HG03045 (cell line): ENCODE results near the gene ACOX3.
"Not testable (repeated sequence)": the region's sequence is repeated elsewhere in the genome, so short reads cannot be mapped to it uniquely, and the experiment has no call there.

Source experiments
- ATAC-seq: cut with Tn5 transposase; IDR thresholded peaks from one replicate; pipeline ENCODE4 v1.9.1; 2021; ENCODE audit warnings: mild to moderate bottlenecking, moderate library complexity; ENCODE audit not compliant: unreplicated experiment

ACOX3 gene

DNA sequence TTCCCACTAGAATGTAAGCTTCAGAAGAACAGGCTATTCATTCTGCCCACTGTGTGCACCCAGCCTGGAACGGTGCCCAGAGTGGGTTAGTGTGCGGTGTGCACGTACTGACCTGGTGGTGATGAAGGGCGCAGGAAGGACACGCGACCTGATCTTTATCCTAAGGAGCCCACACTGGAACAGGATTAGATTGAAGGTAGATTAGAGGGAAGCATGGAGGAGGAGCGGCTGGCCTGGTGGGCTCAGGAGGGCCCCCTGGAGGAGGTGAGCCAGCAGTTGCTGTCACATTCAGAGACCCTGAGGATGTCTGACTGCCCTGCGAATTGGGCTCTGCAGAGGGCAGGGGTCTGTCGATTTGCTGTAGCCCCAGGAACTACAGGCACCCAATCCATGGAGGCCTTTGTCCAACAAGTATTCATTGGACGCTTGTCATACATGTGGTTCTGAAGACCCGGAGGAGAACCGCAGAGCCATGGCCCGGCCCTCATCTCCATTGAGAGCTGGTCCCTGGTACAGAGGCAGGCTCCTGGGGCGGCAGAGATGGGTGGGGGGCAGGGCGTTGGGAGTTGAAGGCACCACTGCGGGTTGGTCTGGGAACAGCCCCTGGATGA, 97.8 kb downstream of the ACOX3 start:
- ATAC-seq, result no peak

DNA sequence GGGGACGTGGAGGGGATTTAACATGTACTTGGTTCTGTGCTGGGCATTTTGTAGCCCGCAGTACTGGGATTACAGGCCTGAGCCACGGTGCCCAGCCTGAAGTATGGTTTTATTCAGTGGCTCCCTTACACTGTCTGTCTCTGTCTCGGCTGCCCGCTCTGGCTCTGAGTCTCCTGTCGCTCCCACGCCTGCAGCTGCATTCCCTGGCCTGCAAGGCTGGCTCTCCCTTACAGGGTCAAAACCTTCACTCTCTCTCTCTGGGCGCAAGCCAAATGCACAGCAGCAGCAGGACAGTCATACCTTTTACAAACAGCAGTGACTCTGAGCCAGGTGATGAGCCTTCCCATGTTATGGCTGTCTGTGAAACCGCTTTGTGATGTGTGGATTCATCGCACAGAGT, 98.8 kb downstream of the ACOX3 start:
- no peak for ATAC-seq

DNA sequence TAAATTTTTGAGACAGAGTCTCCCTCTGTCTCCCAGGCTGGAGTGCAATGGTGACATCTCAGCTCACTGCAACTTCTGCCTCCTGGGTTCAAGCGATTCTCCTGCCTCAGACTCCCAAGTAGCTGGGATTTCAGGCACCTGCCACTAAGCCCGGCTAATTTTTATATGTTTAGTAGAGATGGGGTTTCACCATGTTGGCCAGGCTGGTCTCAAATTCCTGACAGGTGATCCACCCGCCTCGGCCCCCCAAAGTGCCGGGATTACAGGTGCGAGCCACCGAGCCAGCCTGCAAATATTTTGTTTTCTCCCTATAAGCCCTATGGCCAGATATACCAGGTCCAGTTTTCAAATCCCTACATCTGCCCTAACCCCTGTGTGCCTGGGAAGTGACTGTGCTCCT, 99.2 kb downstream of the ACOX3 start:
- ATAC-seq, result not testable (repeated sequence)

DNA sequence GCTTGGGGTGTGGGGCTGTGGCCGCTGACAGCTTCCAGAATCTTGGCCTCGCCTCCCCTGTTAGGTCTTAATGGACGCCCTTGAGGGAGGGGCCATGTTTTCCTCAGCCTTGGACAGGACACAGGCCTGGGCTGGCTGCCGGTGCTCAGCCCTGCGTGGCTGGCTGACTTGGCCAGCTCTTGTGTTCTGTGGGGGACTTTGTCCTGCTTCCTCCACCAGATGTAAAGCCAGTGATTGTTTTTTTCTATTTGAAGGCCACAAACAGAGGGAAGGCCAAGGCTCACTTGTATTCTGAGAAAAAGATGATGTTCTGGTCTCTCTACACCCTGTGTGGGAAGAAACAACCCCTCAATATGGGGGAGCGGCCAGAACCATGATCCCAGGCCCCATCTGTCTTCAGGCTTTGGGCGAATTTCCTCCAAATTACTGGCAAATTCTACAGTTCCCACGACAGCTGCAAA, 99.7 kb downstream of the ACOX3 start:
- ATAC-seq, result no peak

DNA sequence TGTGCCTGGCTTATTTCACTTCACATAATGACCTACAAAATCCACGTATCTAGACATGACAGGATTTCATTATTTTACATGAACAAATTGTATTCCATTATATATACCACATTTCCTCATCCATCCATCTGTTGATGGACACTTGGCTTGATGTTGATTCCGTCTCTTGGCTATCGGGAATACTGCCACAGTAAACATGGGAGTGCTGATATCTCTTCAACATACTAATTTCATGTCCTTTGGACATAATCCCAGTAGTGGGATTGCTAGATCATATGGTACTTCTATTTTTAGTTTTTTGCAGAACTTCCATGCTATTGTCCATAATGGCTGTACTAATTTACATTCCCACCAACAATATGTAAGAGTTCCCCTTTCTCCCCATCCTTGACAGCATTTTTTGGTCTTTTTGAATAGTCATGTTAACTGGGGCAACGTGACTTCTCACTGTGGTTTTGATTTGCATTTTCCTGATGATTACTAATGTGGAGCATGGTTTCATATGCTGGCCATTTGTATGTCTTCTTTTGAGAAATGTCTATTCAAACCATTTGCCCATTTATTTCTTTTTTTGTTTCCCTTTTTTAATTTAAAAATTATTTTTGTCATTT, 102.1 kb downstream of the ACOX3 start:
- no peak for ATAC-seq

DNA sequence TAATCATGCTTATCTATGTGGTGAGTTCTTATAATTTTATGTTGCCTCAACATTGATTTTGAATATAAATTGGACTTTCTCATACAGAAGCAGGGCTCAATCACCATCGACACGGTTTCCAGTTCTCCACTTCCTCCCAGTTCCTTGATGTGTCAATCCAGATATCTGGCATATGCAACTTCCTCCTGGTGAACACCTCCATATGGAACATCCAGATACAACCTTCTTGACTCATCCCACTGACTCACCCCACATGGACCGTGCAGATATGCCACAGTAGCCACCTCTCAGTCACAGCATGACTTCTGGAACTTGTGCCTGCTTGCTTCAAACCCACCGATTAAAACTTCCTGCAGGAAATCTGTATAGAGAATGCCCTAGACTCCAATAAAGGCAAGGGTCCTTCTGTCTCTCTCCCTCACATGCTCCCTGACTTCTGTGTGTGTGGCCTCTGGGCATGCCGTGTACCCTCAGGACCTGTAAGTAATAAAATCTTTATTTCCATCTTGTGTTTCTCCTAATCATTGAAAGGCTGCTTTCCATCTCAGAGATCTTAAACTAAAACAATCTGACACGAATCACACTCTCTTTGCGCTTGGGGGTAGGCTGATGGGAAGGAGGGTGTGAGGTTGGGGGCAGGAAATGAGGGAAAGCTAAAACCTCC, 104.0 kb downstream of the ACOX3 start:
- no peak for ATAC-seq

DNA sequence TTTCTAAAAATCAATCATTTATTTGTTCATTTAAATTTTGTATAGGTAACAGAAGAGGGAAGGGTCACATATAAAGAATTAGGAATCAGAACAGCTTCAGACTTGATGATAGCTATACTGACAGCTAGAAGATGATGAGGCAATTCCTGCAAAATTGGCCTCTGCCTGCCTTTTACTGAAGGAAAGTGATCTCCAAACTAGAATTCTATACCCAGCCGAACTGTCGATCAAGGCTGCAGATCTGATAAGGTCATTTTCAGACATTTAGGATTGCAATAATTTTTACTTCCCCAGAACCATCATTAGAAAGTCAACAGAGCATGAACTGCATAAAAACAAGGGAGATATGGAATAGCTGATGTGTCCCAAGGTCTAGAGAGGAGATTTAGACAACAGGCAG, 104.7 kb downstream of the ACOX3 start:
- no peak for ATAC-seq

DNA sequence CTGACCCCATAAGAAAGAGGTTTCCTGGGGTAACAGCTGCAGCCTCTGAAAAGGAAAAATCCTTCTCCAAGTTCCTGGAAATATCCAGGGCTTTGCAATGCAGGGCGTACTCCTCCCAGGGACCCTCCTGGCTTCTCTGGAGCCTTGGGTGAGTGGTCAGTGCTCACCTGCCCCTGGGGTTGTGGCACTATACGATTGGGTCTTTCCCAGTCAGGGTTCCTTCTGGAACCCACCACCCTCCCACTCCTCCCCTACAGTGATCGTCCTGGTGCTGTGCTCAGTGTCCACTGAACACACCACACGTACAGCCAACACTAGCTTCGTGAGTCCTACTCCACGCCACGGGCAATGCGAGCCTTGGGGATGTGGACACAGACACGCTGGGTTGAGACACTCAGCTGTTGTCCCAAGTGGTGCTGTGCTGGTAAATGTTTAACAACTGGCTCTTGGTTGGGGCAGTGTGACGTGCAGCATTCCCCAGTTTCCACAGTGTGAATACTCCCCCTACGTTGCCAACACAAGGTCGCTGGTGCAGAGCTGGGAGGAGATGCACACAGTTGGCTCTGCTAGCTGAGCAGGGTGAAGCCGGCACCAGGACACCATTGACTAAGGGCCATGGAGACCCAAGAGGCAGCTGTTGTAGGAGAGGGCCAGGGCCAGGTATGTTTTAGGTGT, 105.6 kb downstream of the ACOX3 start:
- ATAC-seq, result no peak

DNA sequence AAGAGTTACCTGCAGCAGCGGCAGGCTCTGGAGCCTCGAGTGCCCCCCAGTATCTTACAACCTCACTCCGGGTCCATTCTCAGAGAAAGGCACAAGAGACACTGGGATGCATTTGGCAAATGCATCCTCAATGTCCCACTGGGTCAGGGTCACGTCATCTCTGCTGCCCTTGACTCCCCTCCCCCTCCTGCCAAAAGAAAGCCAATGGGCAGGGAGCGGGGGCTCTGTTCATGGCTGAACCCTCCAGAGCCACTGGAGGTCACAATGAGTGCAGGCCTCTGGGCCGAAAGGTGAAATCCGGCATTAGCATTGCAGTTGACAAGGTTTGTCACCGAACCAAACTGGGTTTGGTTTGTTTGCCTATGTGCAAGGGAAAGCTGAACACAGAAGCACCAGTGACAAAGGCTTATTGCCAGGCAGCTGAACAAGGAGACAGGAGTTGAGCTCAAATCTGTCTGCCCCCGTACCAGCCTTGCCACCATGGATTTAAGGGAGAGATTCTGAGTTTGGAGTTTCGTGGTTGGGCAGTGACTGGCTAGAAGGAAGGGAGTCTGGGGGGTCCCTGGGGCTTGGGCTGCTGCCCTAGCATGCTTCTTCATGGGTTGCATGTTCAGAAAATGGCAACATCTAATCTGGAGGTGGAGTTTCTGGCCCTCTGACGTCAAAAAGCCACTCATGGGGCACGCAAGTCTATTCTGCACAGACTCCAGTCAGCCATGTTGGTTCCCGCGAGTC, 106.6 kb downstream of the ACOX3 start:
- no peak for ATAC-seq

DNA sequence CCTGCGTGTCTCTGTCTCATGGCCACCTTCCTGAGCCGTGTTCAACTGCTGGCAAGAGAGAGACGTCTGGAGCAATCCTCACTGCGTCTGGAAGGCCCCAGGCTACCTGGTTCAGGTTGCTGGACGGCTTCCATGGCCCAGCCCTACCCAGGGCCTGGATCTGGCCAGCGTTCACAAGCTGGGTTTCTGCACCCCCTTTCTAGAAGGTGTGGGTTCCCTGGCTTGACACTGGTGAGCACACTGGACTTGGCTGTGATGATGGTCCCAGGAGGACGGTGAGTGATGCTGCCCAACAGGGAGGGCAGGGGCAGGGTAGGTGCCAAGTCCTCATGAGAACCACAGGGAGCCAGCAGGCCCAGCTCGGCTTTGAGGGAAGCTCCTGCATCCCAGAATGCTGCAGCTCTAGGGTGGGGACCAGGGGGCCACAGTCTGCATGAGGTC, 107.6 kb downstream of the ACOX3 start:
- no peak for ATAC-seq

DNA sequence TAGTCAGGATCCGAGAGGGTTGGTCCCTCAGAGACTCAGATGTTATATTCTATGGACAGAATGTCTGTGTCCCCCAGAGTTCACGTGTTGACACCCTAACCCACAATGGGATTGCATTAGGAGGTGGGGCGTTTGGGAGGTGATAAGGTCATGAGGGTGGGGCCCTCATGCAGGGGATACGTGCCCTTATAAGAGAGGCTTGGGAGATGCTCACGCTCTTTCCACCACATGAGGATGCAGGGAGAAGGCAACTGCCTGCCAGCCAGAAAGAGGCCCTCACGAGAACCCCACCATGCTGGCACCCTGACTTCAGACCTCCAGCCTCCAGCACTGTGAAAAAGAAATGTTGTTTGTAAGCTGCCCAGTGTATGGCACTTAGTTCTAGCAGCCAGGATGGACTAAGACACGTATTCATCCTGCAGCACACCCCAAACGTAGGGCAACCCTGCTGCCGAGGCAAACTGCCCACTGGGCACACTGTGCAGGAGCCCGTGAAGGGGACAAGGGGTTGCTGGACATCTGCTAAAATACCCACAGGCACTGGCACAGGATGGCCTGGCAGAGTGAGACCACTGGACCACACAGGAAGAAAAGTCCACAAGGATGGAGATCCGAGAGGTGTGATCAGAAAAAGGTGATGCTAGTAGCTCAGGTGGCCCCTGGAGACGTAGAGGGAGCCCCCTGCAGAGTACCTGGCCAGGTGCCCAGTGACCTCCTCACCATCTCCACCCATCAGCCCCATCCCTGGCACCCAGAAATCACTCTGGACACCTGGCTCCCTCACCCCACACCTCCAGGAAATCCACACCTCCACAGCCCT, 108.3 kb downstream of the ACOX3 start:
- no peak for ATAC-seq

DNA sequence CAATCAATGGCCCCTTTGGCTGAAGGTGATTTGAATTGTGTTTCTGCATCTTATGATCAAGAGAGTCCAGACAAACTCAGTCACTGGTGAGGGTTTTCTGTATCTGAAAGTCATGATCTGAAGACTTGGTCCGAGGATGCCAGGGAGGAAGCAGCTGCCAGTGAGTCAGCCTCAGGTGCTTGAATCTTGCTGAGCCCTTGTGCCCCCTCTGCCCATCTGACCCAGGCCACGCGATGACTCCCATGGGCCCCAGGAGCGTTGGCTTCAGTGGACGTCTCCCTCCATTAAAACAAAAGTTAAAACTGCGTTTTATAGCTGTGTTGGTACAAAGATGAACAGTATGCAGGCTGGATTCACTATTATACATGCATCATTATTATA, 109.0 kb downstream of the ACOX3 start:
- ATAC-seq, result no peak

DNA sequence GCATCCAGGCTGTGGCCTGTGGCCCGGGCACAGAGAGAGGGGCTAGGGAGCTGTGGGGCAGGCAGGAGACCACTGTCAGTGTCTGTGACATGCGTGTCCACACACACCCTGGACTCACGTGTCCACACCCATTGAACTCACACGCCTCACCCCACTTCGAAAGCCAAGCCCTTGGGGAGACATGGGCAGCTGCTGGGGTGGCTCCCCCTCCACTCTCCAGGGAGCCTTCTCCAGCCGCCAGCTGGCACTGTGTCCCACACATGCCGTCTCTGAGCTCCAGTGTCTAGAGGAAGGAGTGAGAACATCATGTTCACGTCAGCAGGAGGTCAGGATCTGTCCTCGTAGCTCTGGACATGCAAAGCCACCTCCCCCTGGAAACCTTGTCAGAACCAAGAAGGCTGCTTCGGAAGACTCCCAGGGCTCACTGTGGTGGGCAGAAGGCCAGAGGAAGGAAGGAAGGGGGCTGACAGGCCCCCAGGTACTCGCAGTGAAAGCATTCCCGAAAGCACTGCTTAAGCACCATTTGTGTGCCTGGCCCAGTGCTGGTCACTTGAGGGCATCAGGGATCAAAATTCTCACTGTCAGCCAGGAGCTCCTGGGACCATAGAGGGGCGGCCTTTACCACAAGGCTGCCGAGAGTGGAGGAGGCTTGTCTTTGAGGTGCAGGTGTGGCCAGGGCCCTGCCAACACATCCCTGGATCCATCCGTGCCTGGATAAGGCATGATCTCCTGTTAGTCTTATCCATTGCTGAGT, 109.5 kb downstream of the ACOX3 start:
- ATAC-seq, result no peak

DNA sequence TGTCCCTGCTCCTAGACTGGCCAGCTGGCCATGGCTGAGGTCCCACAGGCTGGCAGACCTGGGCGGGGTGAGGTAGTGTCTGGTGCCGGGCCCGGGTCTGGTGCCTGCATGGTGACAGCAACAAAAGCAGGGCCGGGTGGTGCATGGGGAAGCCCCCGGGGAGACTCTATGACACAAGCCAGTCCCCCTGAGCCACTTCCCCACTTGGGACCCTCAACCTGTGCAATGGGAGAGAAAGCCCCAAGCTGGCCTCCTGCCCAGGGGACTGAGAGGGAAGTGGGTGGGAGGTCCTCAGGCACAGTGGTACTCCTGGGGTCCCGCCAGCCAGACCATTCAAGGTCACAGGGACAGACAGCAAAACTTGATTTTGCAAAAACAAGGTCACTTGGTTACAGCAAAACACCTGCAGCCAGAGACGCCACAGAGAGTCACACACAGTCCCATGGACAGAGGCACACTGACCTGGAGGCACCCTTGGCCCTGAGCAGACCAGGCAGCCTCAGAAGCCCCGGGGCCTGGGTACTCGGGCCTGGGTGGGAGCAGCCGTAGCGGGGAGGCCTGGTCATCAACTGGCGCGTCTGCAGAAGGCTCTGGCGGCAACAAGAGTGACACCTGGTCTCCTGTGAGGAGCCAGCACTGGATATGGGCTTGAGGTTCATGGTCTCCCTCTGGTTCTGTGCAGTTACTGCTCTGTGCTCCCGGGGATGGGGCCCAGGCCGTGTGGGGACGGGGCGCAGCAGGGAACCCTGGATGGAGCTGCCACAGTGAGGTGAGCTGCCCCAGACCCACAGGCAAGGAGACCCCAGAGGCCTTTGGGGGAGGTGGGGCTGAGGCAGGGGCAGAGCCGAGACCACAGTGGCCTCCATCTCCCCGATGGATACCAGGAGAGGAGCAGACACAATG, 110.4 kb downstream of the ACOX3 start:
- ATAC-seq, result no peak

DNA sequence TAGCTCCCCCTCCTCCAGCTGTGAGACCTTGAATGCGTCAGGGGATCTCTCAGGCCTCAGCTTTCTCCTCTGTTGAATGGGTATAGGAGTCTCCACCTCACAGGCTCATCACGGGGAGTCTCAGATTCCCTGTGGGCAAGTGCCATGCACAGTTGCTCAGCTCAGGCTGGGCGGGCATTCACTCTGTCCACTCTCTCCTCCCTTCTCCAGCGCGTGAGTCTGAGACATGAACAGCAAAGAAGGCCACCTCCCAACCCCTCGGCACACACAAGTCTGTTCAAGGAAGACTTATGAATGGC, 111.0 kb downstream of the ACOX3 start:
- no peak for ATAC-seq

DNA sequence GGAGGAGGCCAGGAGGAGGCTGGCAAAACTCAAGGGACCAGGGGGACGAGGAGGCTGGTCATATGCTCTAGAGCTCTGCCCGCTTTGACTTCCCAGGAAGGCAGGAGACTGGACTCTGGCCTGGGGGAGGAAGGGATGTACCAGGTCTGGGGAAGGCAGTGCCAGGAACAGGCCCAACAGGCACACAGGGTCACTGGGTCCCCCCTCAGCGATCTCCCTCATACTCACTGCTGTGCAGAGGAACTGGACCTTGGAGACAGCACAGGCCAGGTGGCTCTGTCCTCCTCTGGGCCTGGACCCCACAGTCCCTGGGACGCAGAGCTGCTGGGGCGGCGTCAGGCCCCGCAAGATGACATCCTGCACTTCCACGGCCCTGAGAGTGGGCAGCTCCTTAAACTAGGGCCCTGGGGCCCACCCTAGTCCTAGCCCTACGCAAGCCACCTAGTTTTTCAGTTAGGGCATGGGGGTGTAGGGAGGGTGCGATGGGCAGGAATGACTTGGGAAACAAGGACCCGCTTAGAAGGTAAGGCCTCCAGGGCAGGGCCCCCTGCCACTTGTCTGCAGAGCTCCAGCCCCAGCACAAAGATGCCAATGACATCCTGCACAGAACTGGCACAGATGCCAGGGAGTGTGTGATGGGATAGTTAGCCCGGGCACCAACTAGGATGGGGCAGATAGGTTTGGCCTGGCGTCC, 111.5 kb downstream of the ACOX3 start:
- ATAC-seq, result no peak

DNA sequence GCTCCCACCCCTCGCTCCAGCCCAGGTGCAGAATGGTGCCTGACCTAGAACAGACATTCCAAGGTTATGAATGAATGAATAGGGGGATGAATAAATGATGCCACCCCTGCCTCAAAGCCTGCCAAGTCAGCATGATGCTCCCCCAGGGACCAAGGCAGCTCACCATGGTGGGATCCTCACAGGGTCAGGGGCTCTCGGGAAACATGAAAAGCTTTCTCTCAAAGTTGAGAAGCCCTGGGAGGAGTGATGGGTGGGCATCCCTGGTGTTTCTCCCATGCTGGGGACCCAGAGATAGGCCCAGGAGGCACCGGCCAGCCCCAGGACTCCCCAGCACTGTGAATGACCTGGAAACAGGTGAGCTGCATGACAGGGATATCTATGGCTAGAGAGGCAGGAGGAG, 112.1 kb downstream of the ACOX3 start:
- ATAC-seq, result no peak

DNA sequence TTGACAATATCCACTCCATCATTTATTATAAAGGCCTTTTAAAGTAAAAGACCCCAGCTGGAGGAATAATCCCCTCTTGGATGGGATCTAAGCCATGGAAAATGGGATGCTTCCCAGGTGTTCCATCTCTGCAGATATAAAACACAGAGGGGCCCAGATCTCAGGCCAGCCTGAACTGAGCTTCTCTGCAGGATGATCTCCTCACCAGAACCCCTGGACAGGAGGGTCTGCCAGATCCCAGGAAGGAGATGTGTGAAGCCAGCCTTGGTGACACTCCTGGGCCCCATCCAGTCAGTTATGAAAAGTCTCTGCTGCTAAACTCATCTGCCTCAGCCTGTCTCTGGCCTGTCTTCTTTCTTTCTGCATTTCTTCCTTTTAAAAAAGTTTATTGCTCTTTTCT, 114.3 kb downstream of the ACOX3 start:
- ATAC-seq, result no peak
